Caco-2 (cell line): ENCODE measurements around the gene NKD1. TPM values are rescaled to one million over a fixed set of nuclear protein-coding genes. Genes with fewer than 3 reads are reported as not detected.
A peak's percentile ranks its signal among the peaks of the same experiment; 100 is the strongest.

ENCODE experiments used
- BruUV-seq: library from RNA; stranded (reverse); fragments of 400-500 nt; replicated peaks from 2 replicates; lab custom pipeline; 2021; lab: Mats Ljungman, UMichigan
- CTCF ChIA-PET: fragments of 300-600 bp; sonication (Branson Sonifier 250); formaldehyde crosslinking; loops from one replicate; lab custom pipeline; 2022; ENCODE audit warnings: antibody characterized with exemption; lab: Charles Lee
- POLR2A ChIA-PET: fragments of 300-600 bp; sonication (Branson Sonifier 250); formaldehyde crosslinking; loops from one replicate; lab custom pipeline; 2022; ENCODE audit warnings: antibody characterized with exemption; lab: Charles Lee
- DNase-seq, 2 experiments: peaks; one replicate each; pipeline versions ENCODE4 v3.0.0 to v3.0.0-alpha.2; 2020 to 2022
- H3K27me3 ChIP-seq: replicated peaks from 2 replicates; pipeline ENCODE4 v1.6.0; 2011; ENCODE audit warnings: low read length; ENCODE audit not compliant: control insufficient read depth, insufficient read depth
- H3K36me3 ChIP-seq: 2 replicates; pipeline ENCODE4 v1.5.1; 2011; ENCODE audit warnings: low read length; ENCODE audit not compliant: control insufficient read depth, insufficient read depth
- H3K4me1 ChIP-seq: fragments of 250-450 bp; sonication (Bioruptor Pico); 2 replicates; pipeline ENCODE4 v1.5.1; 2020; ENCODE audit warnings: mild to moderate bottlenecking
- H3K4me3 ChIP-seq: 2 replicates; pipeline ENCODE4 v1.5.1; 2011; ENCODE audit warnings: low read depth, mild to moderate bottlenecking, control low read depth, low read length
- H3K9me3 ChIP-seq: fragments of 250-450 bp; sonication (Bioruptor Pico); 2 replicates; pipeline ENCODE4 v1.5.1; 2020; ENCODE audit warnings: mild to moderate bottlenecking, moderate library complexity
- H3K27ac Mint-ChIP-seq: one replicate; pipeline ENCODE4 v1.8.0; 2022; ENCODE audit warnings: mixed read lengths; ENCODE audit not compliant: unreplicated experiment
- H3K27me3 Mint-ChIP-seq: one replicate; pipeline ENCODE4 v1.8.0; 2022; ENCODE audit warnings: mixed read lengths; ENCODE audit not compliant: insufficient read depth, unreplicated experiment
- H3K36me3 Mint-ChIP-seq: one replicate; pipeline ENCODE4 v1.8.0; 2022; ENCODE audit warnings: mild to moderate bottlenecking, mixed read lengths; ENCODE audit not compliant: insufficient read depth, unreplicated experiment
- H3K4me1 Mint-ChIP-seq: one replicate; pipeline ENCODE4 v1.8.0; 2022; ENCODE audit warnings: low read depth, mixed read lengths; ENCODE audit not compliant: unreplicated experiment
- H3K4me3 Mint-ChIP-seq: one replicate; pipeline ENCODE4 v1.8.0; 2022; ENCODE audit warnings: mild to moderate bottlenecking, moderate library complexity, mixed read lengths; ENCODE audit not compliant: unreplicated experiment
- H3K9me3 Mint-ChIP-seq: one replicate; pipeline ENCODE4 v1.8.0; 2022; ENCODE audit warnings: mixed read lengths; ENCODE audit not compliant: unreplicated experiment
- CTCF ChIP-seq, 2 experiments: fragments of 200-600 bp in 1 of 2; IDR thresholded peaks; 1 replicate in 1 of 2; 2 replicates in 1 of 2; pipeline versions ENCODE4 v1.5.1 to v1.8.0; 2011 to 2022; ENCODE audit warnings: antibody characterized with exemption in 1 of 2, control low read depth in 1 of 2, inconsistent platforms in 1 of 2, low read depth in 1 of 2, low read length in 1 of 2, mild to moderate bottlenecking in 1 of 2, moderate library complexity in 1 of 2; ENCODE audit not compliant: insufficient read depth in 1 of 2, severe bottlenecking in 1 of 2, unreplicated experiment in 1 of 2
- intact Hi-C: fragments of 100-400 bp; cut with micrococcal nuclease; formaldehyde crosslinking; loops from one replicate; pipeline ENCODE4 v1.10.0; 2022; ENCODE audit not compliant: unreplicated experiment
- total RNA-seq: library from RNA; stranded (reverse); gene quantifications from 2 replicates; pipeline ENCODE4 v1.2.3, GENCODE V29; 2022

The NKD1 gene
- total RNA-seq, 1 experiment from 2014 or later = 54.9 TPM

GRCh38 chr16:50584033-50584722 is 36.0 kb downstream of the NKD1 start:
- no TSS peak for BruUV-seq
- H3K36me3 ChIP-seq = peaks cover 2% of the 10 kb centered on the region
- no peak for TF ChIP-seq CTCF (IDR thresholded peaks at IDR 0.05; ENCODE audit: insufficient read depth in 1 of 2, low read depth in 1 of 2, low read length in 1 of 2, severe bottlenecking in 1 of 2, unreplicated experiment in 1 of 2)
- H3K4me1 Mint-ChIP-seq = no peaks in the 10 kb centered on the region
- POLR2A ChIA-PET = interaction anchor here (1.0 kb wide), 1 partner anchor 215 kb away, joined by 4 read pairs; the partner anchor contains the start of gene BRD7
- CTCF ChIA-PET = no interaction called here
- intact Hi-C loops = no loop called here
- no peak overlapping the region for H3K4me3 Mint-ChIP-seq
- no peak for DNase-seq
- H3K27ac Mint-ChIP-seq = no peak overlapping the region
- H3K27me3 Mint-ChIP-seq = no peaks in the 10 kb centered on the region
- H3K4me1 ChIP-seq = peaks cover 4% of the 10 kb centered on the region; the same call in 1 of the 2 replicates
- peaks cover 6% of the 10 kb centered on the region for H3K36me3 Mint-ChIP-seq
- no peak overlapping the region for H3K4me3 ChIP-seq
- no peaks in the 10 kb centered on the region for H3K27me3 ChIP-seq
- H3K9me3 Mint-ChIP-seq = no peaks in the 10 kb centered on the region
- no peaks in the 10 kb centered on the region for H3K9me3 ChIP-seq

GRCh38 chr16:50585331-50585776 is 37.2 kb downstream of the NKD1 start:
- no peak overlapping the region for H3K27ac Mint-ChIP-seq
- peaks cover 13% of the 10 kb centered on the region for H3K36me3 Mint-ChIP-seq
- H3K27me3 Mint-ChIP-seq = no peaks in the 10 kb centered on the region
- no peak overlapping the region for H3K4me3 Mint-ChIP-seq
- peaks cover 4% of the 10 kb centered on the region; the same call in 1 of the 2 replicates for H3K4me1 ChIP-seq
- no peak overlapping the region for H3K4me3 ChIP-seq
- POLR2A ChIA-PET = interaction anchor here (1.0 kb wide), 1 partner anchor 216 kb away, joined by 4 read pairs; the partner anchor contains the start of gene BRD7
- H3K9me3 Mint-ChIP-seq = no peaks in the 10 kb centered on the region
- intact Hi-C loops = no loop called here
- DNase-seq = peak; percentile 29 to 51
- TF ChIP-seq CTCF (IDR thresholded peaks at IDR 0.05; ENCODE audit: insufficient read depth in 1 of 2, low read depth in 1 of 2, low read length in 1 of 2, severe bottlenecking in 1 of 2, unreplicated experiment in 1 of 2) = no peak
- no peaks in the 10 kb centered on the region for H3K4me1 Mint-ChIP-seq
- BruUV-seq = no TSS peak
- H3K27me3 ChIP-seq = no peaks in the 10 kb centered on the region
- H3K9me3 ChIP-seq = no peaks in the 10 kb centered on the region
- CTCF ChIA-PET = no interaction called here
- peaks cover 2% of the 10 kb centered on the region for H3K36me3 ChIP-seq

GRCh38 chr16:50587543-50587942 is 39.3 kb downstream of the NKD1 start:
- H3K36me3 ChIP-seq = peaks cover 2% of the 10 kb centered on the region
- H3K4me3 ChIP-seq = no peak overlapping the region
- intact Hi-C loops = no loop called here
- H3K9me3 Mint-ChIP-seq = no peaks in the 10 kb centered on the region
- H3K27me3 Mint-ChIP-seq = no peaks in the 10 kb centered on the region
- no TSS peak for BruUV-seq
- H3K9me3 ChIP-seq = no peaks in the 10 kb centered on the region
- POLR2A ChIA-PET = no interaction called here
- H3K4me1 ChIP-seq = peaks cover 4% of the 10 kb centered on the region; the same call in 1 of the 2 replicates
- no peaks in the 10 kb centered on the region for H3K27me3 ChIP-seq
- H3K36me3 Mint-ChIP-seq = peaks cover 14% of the 10 kb centered on the region
- no peaks in the 10 kb centered on the region for H3K4me1 Mint-ChIP-seq
- CTCF ChIA-PET = no interaction called here
- TF ChIP-seq CTCF (IDR thresholded peaks at IDR 0.05; ENCODE audit: insufficient read depth in 1 of 2, low read depth in 1 of 2, low read length in 1 of 2, severe bottlenecking in 1 of 2, unreplicated experiment in 1 of 2) = no peak
- DNase-seq = no peak
- no peak overlapping the region for H3K27ac Mint-ChIP-seq
- H3K4me3 Mint-ChIP-seq = no peak overlapping the region
